Hepatocyte (in vitro differentiated cells): ENCODE results near the gene TCP10L. TPM values are rescaled to one million over a fixed set of nuclear protein-coding genes. Genes with fewer than 3 reads are reported as not detected.
"Not testable (repeated sequence)": the region's sequence is repeated elsewhere in the genome, so short reads cannot be mapped to it uniquely, and the experiment has no call there.

Experiments used
- DNase-seq: peaks from one replicate; pipeline ENCODE4 v3.0.0-alpha.2; 2016; ENCODE audit warnings: low spot score
- H2AFZ ChIP-seq: fragments of 200-600 bp; sonication (generic); 2 replicates; pipeline ENCODE4 v1.6.0; 2016; ENCODE audit warnings: antibody characterized with exemption, mild to moderate bottlenecking
- H3K27ac ChIP-seq: fragments of 200-600 bp; sonication (generic); 2 replicates; pipeline ENCODE4 v1.5.1; 2016; ENCODE audit warnings: mild to moderate bottlenecking
- H3K27me3 ChIP-seq: fragments of 200-600 bp; sonication (generic); 2 replicates; pipeline ENCODE4 v1.6.1; 2016
- H3K36me3 ChIP-seq: fragments of 200-600 bp; sonication (generic); replicated peaks from 2 replicates; pipeline ENCODE4 v1.5.1; 2016; ENCODE audit warnings: low read depth; ENCODE audit not compliant: insufficient read depth
- H3K4me1 ChIP-seq: fragments of 200-600 bp; sonication (generic); 2 replicates; pipeline ENCODE4 v1.5.1; 2016; ENCODE audit warnings: mild to moderate bottlenecking, moderate library complexity; ENCODE audit not compliant: insufficient read depth
- H3K4me2 ChIP-seq: fragments of 200-600 bp; sonication (generic); 2 replicates; pipeline ENCODE4 v1.6.0; 2016
- H3K4me3 ChIP-seq: fragments of 200-600 bp; sonication (generic); 2 replicates; pipeline ENCODE4 v1.5.1; 2016; ENCODE audit warnings: mild to moderate bottlenecking
- H3K79me2 ChIP-seq: fragments of 200-600 bp; sonication (generic); 2 replicates; pipeline ENCODE4 v1.6.0; 2017; ENCODE audit warnings: mild to moderate bottlenecking
- H3K9me2 ChIP-seq: fragments of 200-600 bp; sonication (generic); replicated peaks from 2 replicates; pipeline ENCODE4 v1.6.0; 2017; ENCODE audit warnings: mild to moderate bottlenecking; ENCODE audit not compliant: insufficient read depth
- H3K9me3 ChIP-seq: fragments of 200-600 bp; sonication (generic); 2 replicates; pipeline ENCODE4 v1.5.1; 2016; ENCODE audit warnings: low read depth, mild to moderate bottlenecking
- H4K20me1 ChIP-seq: fragments of 200-600 bp; sonication (generic); 2 replicates; pipeline ENCODE4 v1.6.0; 2016; ENCODE audit warnings: mild to moderate bottlenecking; ENCODE audit not compliant: insufficient read depth, poor library complexity, severe bottlenecking
- EZH2 ChIP-seq: fragments of 200-600 bp; sonication (generic); IDR thresholded peaks from 2 replicates; pipeline ENCODE4 v1.6.1; 2016; ENCODE audit warnings: antibody characterized with exemption, mild to moderate bottlenecking, borderline replicate concordance
- EZH2phosphoT487 ChIP-seq: fragments of 200-600 bp; sonication (generic); IDR thresholded peaks from one replicate; pipeline ENCODE4 v1.6.1; 2018; ENCODE audit warnings: antibody characterized with exemption, mild to moderate bottlenecking, low read depth, moderate library complexity; ENCODE audit not compliant: unreplicated experiment, severe bottlenecking
- WGBS: methylation state at CpG from one replicate; pipeline ENCODE4 v1.1.6; 2016; ENCODE audit warnings: low lambda C conversion rate; ENCODE audit errors: missing lambda C conversion rate; 5-methylcytosine and 5-hydroxymethylcytosine counted together
- polyA plus RNA-seq: library from polyadenylated mRNA; unstranded; fragments of >200 nt; fragmentation: Nextera tagmentation; extraction: Ambion mirVana; gene quantifications from 2 replicates; pipeline ENCODE4 v1.2.1, GENCODE V29; 2016
- total RNA-seq: library from RNA; depleted of rRNA; stranded (reverse); fragments of >200 nt; gene quantifications from 2 replicates; pipeline ENCODE4 v1.2.3, GENCODE V29; 2014
- TF ChIP-seq, protein P1 (sequence below): fragments of 200-600 bp; sonication (generic); IDR thresholded peaks from 2 replicates; pipeline ENCODE4 v1.5.1; 2016; ENCODE audit warnings: antibody characterized with exemption, mild to moderate bottlenecking; ENCODE audit not compliant: poor library complexity

The TCP10L gene
- total and polyA plus RNA-seq, 2 experiments from 2014 or later, result 0.40 to 1.0 TPM

GRCh38 chr21:32545948-32546441, 39.3 kb downstream of the TCP10L start:
- H3K9me2 ChIP-seq, result no peaks in the 10 kb centered on the region
- no peak for DNase-seq
- H3K27me3 ChIP-seq, result no peaks in the 10 kb centered on the region
- no peaks in the 10 kb centered on the region for H3K4me1 ChIP-seq
- H3K9me3 ChIP-seq, result no peaks in the 10 kb centered on the region
- TF ChIP-seq EZH2phosphoT487 (no peak), EZH2 (no peak)
- TF ChIP-seq, protein P1, sequence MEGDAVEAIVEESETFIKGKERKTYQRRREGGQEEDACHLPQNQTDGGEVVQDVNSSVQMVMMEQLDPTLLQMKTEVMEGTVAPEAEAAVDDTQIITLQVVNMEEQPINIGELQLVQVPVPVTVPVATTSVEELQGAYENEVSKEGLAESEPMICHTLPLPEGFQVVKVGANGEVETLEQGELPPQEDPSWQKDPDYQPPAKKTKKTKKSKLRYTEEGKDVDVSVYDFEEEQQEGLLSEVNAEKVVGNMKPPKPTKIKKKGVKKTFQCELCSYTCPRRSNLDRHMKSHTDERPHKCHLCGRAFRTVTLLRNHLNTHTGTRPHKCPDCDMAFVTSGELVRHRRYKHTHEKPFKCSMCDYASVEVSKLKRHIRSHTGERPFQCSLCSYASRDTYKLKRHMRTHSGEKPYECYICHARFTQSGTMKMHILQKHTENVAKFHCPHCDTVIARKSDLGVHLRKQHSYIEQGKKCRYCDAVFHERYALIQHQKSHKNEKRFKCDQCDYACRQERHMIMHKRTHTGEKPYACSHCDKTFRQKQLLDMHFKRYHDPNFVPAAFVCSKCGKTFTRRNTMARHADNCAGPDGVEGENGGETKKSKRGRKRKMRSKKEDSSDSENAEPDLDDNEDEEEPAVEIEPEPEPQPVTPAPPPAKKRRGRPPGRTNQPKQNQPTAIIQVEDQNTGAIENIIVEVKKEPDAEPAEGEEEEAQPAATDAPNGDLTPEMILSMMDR, result no peak
- H3K4me2 ChIP-seq, result no peak overlapping the region
- no peaks in the 10 kb centered on the region for H4K20me1 ChIP-seq
- no peak overlapping the region for H3K27ac ChIP-seq
- 88% methylated on average over 6 of the region's 6 CpGs for WGBS
- no peaks in the 10 kb centered on the region for H3K36me3 ChIP-seq
- no peak overlapping the region for H2AFZ ChIP-seq
- no peak overlapping the region for H3K4me3 ChIP-seq
- no peaks in the 10 kb centered on the region for H3K79me2 ChIP-seq

GRCh38 chr21:32544697-32545096, 40.6 kb downstream of the TCP10L start:
- H3K27me3 ChIP-seq, result no peaks in the 10 kb centered on the region
- no peak overlapping the region for H3K27ac ChIP-seq
- H3K9me3 ChIP-seq, result no peaks in the 10 kb centered on the region
- H4K20me1 ChIP-seq, result no peaks in the 10 kb centered on the region
- TF ChIP-seq EZH2phosphoT487 (no peak), EZH2 (no peak)
- TF ChIP-seq, protein P1, result no peak
- no peaks in the 10 kb centered on the region for H3K79me2 ChIP-seq
- no peak overlapping the region for H3K4me3 ChIP-seq
- 95% methylated on average over 4 of the region's 4 CpGs for WGBS
- DNase-seq, result no peak
- no peak overlapping the region for H3K4me2 ChIP-seq
- no peak overlapping the region for H2AFZ ChIP-seq
- H3K4me1 ChIP-seq, result no peaks in the 10 kb centered on the region
- H3K9me2 ChIP-seq, result no peaks in the 10 kb centered on the region
- no peaks in the 10 kb centered on the region for H3K36me3 ChIP-seq

DNA sequence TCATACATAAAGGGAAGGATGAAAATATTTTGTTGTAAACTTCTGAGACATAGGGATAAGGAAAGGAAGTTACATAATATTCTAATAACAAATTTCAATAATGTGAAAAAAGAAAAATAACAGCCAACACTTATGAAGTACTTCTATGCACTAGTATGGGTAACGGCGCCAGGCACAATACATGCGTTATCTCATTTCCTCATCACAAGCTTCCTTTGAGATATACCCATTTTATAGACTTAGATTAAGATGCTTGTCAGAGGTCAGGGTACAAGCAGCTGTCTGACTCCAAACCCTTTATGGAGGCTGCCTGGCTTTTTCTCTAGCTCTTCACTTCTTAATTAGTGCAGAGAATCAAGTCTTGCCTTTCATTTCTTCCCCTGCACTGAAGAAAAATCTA, 41.3 kb downstream of the TCP10L start:
- TF ChIP-seq EZH2phosphoT487 (no peak), EZH2 (no peak)
- TF ChIP-seq, protein P1, result no peak
- no peak for DNase-seq
- H3K27ac ChIP-seq, result no peak overlapping the region
- no peaks in the 10 kb centered on the region for H3K79me2 ChIP-seq
- H3K4me3 ChIP-seq, result no peak overlapping the region
- no peaks in the 10 kb centered on the region for H3K9me3 ChIP-seq
- 87% methylated on average over 3 of the region's 3 CpGs for WGBS
- H4K20me1 ChIP-seq, result no peaks in the 10 kb centered on the region
- no peak overlapping the region for H3K4me2 ChIP-seq
- H3K27me3 ChIP-seq, result no peaks in the 10 kb centered on the region
- H3K4me1 ChIP-seq, result no peaks in the 10 kb centered on the region
- no peaks in the 10 kb centered on the region for H3K9me2 ChIP-seq
- H3K36me3 ChIP-seq, result no peaks in the 10 kb centered on the region
- H2AFZ ChIP-seq, result no peak overlapping the region

DNA sequence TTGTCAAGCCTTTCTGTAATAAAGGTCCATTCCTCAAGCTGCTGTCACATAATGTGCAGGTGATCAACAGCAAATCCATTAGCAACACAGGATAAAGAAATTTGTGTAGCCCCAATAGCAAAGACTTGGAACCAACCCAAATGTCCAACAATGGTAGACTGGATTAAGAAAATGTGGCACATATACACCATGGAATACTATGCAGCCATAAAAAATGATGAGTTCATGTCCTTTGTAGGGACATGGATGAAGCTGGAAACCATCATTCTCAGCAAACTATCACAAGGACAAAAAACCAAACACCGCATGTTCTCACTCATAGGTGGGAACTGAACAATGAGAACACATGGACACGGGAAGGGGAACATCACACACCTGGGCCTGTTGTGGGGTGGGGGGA, 42.3 kb downstream of the TCP10L start:
- H3K27ac ChIP-seq, H3K4me1 ChIP-seq, H3K27me3 ChIP-seq, H2AFZ ChIP-seq, H3K4me2 ChIP-seq, H3K9me2 ChIP-seq, DNase-seq, H3K36me3 ChIP-seq, H3K4me3 ChIP-seq, H3K79me2 ChIP-seq, H3K9me3 ChIP-seq, H4K20me1 ChIP-seq: not testable (repeated sequence)
- 71% methylated on average over 1 of the region's 2 CpGs for WGBS
